H1 (cell line): Measurements from ENCODE around the gene NAV2. TPM values are rescaled to one million over a fixed set of nuclear protein-coding genes. Genes with fewer than 3 reads are reported as not detected.

Source experiments
- CTCF ChIA-PET: fragments of 300-600 bp; sonication (Branson Sonifier 250); formaldehyde crosslinking; loops from one replicate; lab custom pipeline; 2021; ENCODE audit not compliant: partially characterized antibody; lab: Charles Lee
- POLR2A ChIA-PET: fragments of 300-600 bp; sonication (Branson Sonifier 250); formaldehyde crosslinking; loops from one replicate; lab custom pipeline; 2021; ENCODE audit warnings: inconsistent platforms; ENCODE audit not compliant: partially characterized antibody; lab: Charles Lee
- DNase-seq, 2 experiments: peaks; one replicate each; pipeline versions ENCODE4 v3.0.0 to v3.0.0-alpha.2; 2010 to 2022; ENCODE audit warnings: low spot score in 2 of 2, low read depth in 1 of 2, mixed read lengths in 1 of 2
- FAIRE-seq: peaks from 2 replicates; lab custom pipeline; 2011; peaks lifted over from hg19 to GRCh38; lab: Jason Lieb, UNC
- H2AFZ ChIP-seq: 2 replicates; pipeline ENCODE4 v1.8.1; 2012; ENCODE audit warnings: low read length, inconsistent platforms
- H2AK5ac ChIP-seq: 2 replicates; pipeline ENCODE4 v1.6.1; 2013; ENCODE audit warnings: low read depth, low read length
- H2BK120ac ChIP-seq: replicated peaks from 2 replicates; pipeline ENCODE3; 2013; ENCODE audit warnings: low read depth, low read length, inconsistent platforms
- H2BK12ac ChIP-seq: 2 replicates; pipeline ENCODE4 v1.6.1; 2013; ENCODE audit warnings: low read depth, low read length
- H2BK15ac ChIP-seq: 2 replicates; pipeline ENCODE4 v1.6.1; 2013; ENCODE audit warnings: low read length
- H2BK20ac ChIP-seq: 2 replicates; pipeline ENCODE4 v1.6.1; 2013; ENCODE audit warnings: low read length
- H2BK5ac ChIP-seq: 2 replicates; pipeline ENCODE4 v1.6.1; 2013; ENCODE audit warnings: low read depth, low read length
- H3K14ac ChIP-seq: 2 replicates; pipeline ENCODE4 v1.6.1; 2013; ENCODE audit warnings: inconsistent platforms; ENCODE audit not compliant: insufficient read length
- H3K18ac ChIP-seq: 2 replicates; pipeline ENCODE4 v1.6.1; 2013; ENCODE audit warnings: low read length; ENCODE audit errors: extremely low read depth
- H3K23ac ChIP-seq: 2 replicates; pipeline ENCODE4 v1.6.1; 2013; ENCODE audit warnings: inconsistent platforms; ENCODE audit not compliant: insufficient read length
- H3K23me2 ChIP-seq: 2 replicates; pipeline ENCODE4 v1.6.1; 2013; ENCODE audit warnings: low read depth, low read length
- H3K27ac ChIP-seq: 2 replicates; pipeline ENCODE4 v1.6.1; 2011; ENCODE audit warnings: low read depth, low read length, inconsistent platforms
- H3K27me3 ChIP-seq, 4 experiments: replicated peaks in 1 of 4; 1 replicate in 1 of 4; 2 replicates in 3 of 4; pipeline versions ENCODE4 v1.6.1 to v1.8.1; 2011 to 2013; ENCODE audit warnings: low read length in 3 of 4, mild to moderate bottlenecking in 3 of 4, inconsistent platforms in 2 of 4, mixed read lengths in 2 of 4, moderate library complexity in 1 of 4; ENCODE audit not compliant: control insufficient read depth in 3 of 4, insufficient read depth in 3 of 4; ENCODE audit errors: extremely low read depth in 1 of 4
- H3K36me3 ChIP-seq, 4 experiments: 2 replicates each; pipeline versions ENCODE4 v1.6.1 to v1.8.1; 2011 to 2013; ENCODE audit warnings: mild to moderate bottlenecking in 4 of 4, low read length in 3 of 4, moderate library complexity in 2 of 4, control low read depth in 1 of 4, inconsistent platforms in 1 of 4; ENCODE audit not compliant: insufficient read depth in 4 of 4, control insufficient read depth in 2 of 4
- H3K4ac ChIP-seq: replicated peaks from 2 replicates; pipeline ENCODE3; 2013; ENCODE audit warnings: low read length, low read depth, mixed read lengths, inconsistent platforms; ENCODE audit not compliant: insufficient read length
- H3K4me1 ChIP-seq, 4 experiments: replicated peaks in 1 of 4; 1 replicate in 1 of 4; 2 replicates in 3 of 4; pipeline versions ENCODE4 v1.6.1 to v1.8.1; 2011 to 2013; ENCODE audit warnings: low read length in 3 of 4, inconsistent platforms in 2 of 4, mixed read lengths in 1 of 4; ENCODE audit not compliant: insufficient read depth in 4 of 4, control insufficient read depth in 3 of 4
- H3K4me2 ChIP-seq, 2 experiments: 2 replicates each; pipeline versions ENCODE4 v1.6.1 to v1.8.1; 2011 to 2013; ENCODE audit warnings: low read depth in 2 of 2, low read length in 2 of 2, control low read depth in 1 of 2, inconsistent platforms in 1 of 2, mild to moderate bottlenecking in 1 of 2; ENCODE audit not compliant: insufficient read depth in 1 of 2
- H3K4me3 ChIP-seq, 4 experiments: fragments of 200-600, 300-600 bp in 1 of 4; sonication (generic), shearing (Covaris generic), sonication (Bioruptor Twin) in 1 of 4; 2 replicates each; pipeline versions ENCODE4 v1.5.1 to v1.8.1; 2011 to 2016; ENCODE audit warnings: low read length in 4 of 4, low read depth in 3 of 4, control low read depth in 2 of 4, inconsistent platforms in 2 of 4, mild to moderate bottlenecking in 2 of 4, mixed read lengths in 1 of 4, moderate library complexity in 1 of 4; ENCODE audit not compliant: insufficient read depth in 2 of 4; ENCODE audit errors: extremely low read depth in 1 of 4
- H3K56ac ChIP-seq: replicated peaks from 2 replicates; pipeline ENCODE3; 2013; ENCODE audit warnings: low read depth, mild to moderate bottlenecking, mixed read lengths, low read length, inconsistent platforms; ENCODE audit not compliant: insufficient read length
- H3K79me1 ChIP-seq: 2 replicates; pipeline ENCODE4 v1.6.1; 2013; ENCODE audit warnings: low read depth, low read length, control low read depth
- H3K79me2 ChIP-seq, 2 experiments: 2 replicates each; pipeline versions ENCODE4 v1.6.1 to v1.8.1; 2012 to 2013; ENCODE audit warnings: low read length in 2 of 2, mild to moderate bottlenecking in 2 of 2, inconsistent platforms in 1 of 2; ENCODE audit not compliant: insufficient read depth in 2 of 2, control insufficient read depth in 1 of 2
- H3K9ac ChIP-seq, 4 experiments: replicated peaks in 1 of 4; 1 replicate in 1 of 4; 2 replicates in 3 of 4; pipeline versions ENCODE4 v1.6.1 to v1.8.1; 2011 to 2013; ENCODE audit warnings: low read depth in 3 of 4, low read length in 3 of 4, control low read depth in 2 of 4, mild to moderate bottlenecking in 2 of 4, moderate library complexity in 2 of 4, inconsistent platforms in 1 of 4; ENCODE audit errors: extremely low read depth in 1 of 4
- H3K9me3 ChIP-seq, 2 experiments: 2 replicates each; pipeline versions ENCODE4 v1.6.1 to v1.8.1; 2012 to 2013; ENCODE audit warnings: mild to moderate bottlenecking in 2 of 2, moderate library complexity in 2 of 2, control low read depth in 1 of 2, inconsistent platforms in 1 of 2, low read depth in 1 of 2, low read length in 1 of 2, mixed read lengths in 1 of 2; ENCODE audit not compliant: insufficient read depth in 2 of 2
- H4K20me1 ChIP-seq, 2 experiments: replicated peaks in 1 of 2; 2 replicates each; pipeline versions ENCODE3 to v1.8.1; 2011 to 2013; ENCODE audit warnings: inconsistent platforms in 2 of 2, low read length in 2 of 2, mild to moderate bottlenecking in 1 of 2; ENCODE audit not compliant: insufficient read depth in 2 of 2, control insufficient read depth in 1 of 2
- H4K5ac ChIP-seq: 2 replicates; pipeline ENCODE4 v1.6.1; 2013; ENCODE audit warnings: low read length, low read depth, mixed read lengths, inconsistent platforms; ENCODE audit not compliant: insufficient read length
- H4K8ac ChIP-seq: 2 replicates; pipeline ENCODE4 v1.8.0; 2013; ENCODE audit warnings: mild to moderate bottlenecking, moderate library complexity, low read length, inconsistent platforms; ENCODE audit not compliant: insufficient read depth; ENCODE audit errors: extremely low read depth
- H4K91ac ChIP-seq: replicated peaks from 2 replicates; pipeline ENCODE3; 2013; ENCODE audit warnings: low read length, mixed read lengths, inconsistent platforms; ENCODE audit not compliant: insufficient read length
- CBX8 ChIP-seq: fragments of 300-800, 300-1000 bp; sonication (generic); IDR thresholded peaks from 2 replicates; pipeline ENCODE4 v1.7.1; 2016; ENCODE audit warnings: low read depth, low read length, borderline replicate concordance
- CREB1 ChIP-seq: IDR thresholded peaks from 2 replicates; pipeline ENCODE4 v1.6.1; 2012; ENCODE audit warnings: inconsistent platforms
- EZH2 ChIP-seq: fragments of 200-600 bp; sonication (generic); IDR thresholded peaks from 2 replicates; pipeline ENCODE4 v1.7.1; 2012; ENCODE audit warnings: low read depth, mild to moderate bottlenecking, moderate library complexity, low read length, inconsistent platforms; ENCODE audit not compliant: severe bottlenecking
- GTF2F1 ChIP-seq: IDR thresholded peaks from 2 replicates; pipeline ENCODE4 v1.6.1; 2012; ENCODE audit warnings: low read depth, low read length, improper control_type of control experiment, borderline replicate concordance
- KDM5A ChIP-seq: fragments of 200-600 bp; IDR thresholded peaks from 2 replicates; pipeline ENCODE4 v1.7.1; 2012; ENCODE audit warnings: mild to moderate bottlenecking, low read length, inconsistent platforms, mixed read lengths
- MAX ChIP-seq: IDR thresholded peaks from 2 replicates; pipeline ENCODE4 v1.6.1; 2012; ENCODE audit warnings: inconsistent platforms
- NANOG ChIP-seq: IDR thresholded peaks from 2 replicates; pipeline ENCODE4 v1.6.1; 2011; ENCODE audit warnings: low read length, low read depth, mild to moderate bottlenecking, inconsistent platforms; ENCODE audit not compliant: insufficient read depth, poor library complexity, severe bottlenecking
- POLR2AphosphoS5 ChIP-seq: IDR thresholded peaks from 2 replicates; pipeline ENCODE4 v1.6.1; 2011; ENCODE audit warnings: low read depth, low read length
- RFX5 ChIP-seq: IDR thresholded peaks from 2 replicates; pipeline ENCODE4 v1.6.1; 2011; ENCODE audit warnings: low read depth, low read length, improper control_type of control experiment, borderline replicate concordance
- SAP30 ChIP-seq: fragments of 300-600 bp; sonication (generic); IDR thresholded peaks from 2 replicates; pipeline ENCODE4 v1.7.1; 2012; ENCODE audit warnings: low read length, moderate library complexity, mild to moderate bottlenecking, inconsistent platforms; ENCODE audit not compliant: insufficient read depth, insufficient replicate concordance
- SRF ChIP-seq: IDR thresholded peaks from 2 replicates; pipeline ENCODE4 v1.6.1; 2011; ENCODE audit warnings: mild to moderate bottlenecking, low read depth, low read length, moderate library complexity
- TAF1 ChIP-seq: IDR thresholded peaks from 2 replicates; pipeline ENCODE4 v1.6.1; 2011; ENCODE audit warnings: mild to moderate bottlenecking, low read depth, low read length
- TAF7 ChIP-seq: optimal IDR thresholded peaks from 2 replicates; pipeline ENCODE3; 2011; ENCODE audit warnings: low read depth, mild to moderate bottlenecking, inconsistent platforms, low read length, moderate library complexity, borderline replicate concordance
- TCF12 ChIP-seq: IDR thresholded peaks from 2 replicates; pipeline ENCODE4 v1.6.1; 2011; ENCODE audit warnings: low read depth, mild to moderate bottlenecking, low read length
- WGBS, 2 experiments: shearing (Covaris generic) in 1 of 2; methylation state at CpG; one replicate each; pipeline versions ENCODE4 v1.1.6 to v1.1.7; 2013 to 2015; ENCODE audit warnings: low lambda C conversion rate in 2 of 2, mixed read lengths in 2 of 2, inconsistent platforms in 1 of 2, low coverage in 1 of 2, missing lambda C conversion rate in 1 of 2; ENCODE audit not compliant: insufficient replicate concordance in 2 of 2, insufficient coverage in 1 of 2, insufficient read length in 1 of 2; ENCODE audit errors: extremely low coverage in 1 of 2, missing lambda C conversion rate in 1 of 2; 5-methylcytosine and 5-hydroxymethylcytosine counted together
- polyA plus RNA-seq, 7 experiments: library from polyadenylated mRNA; depleted of rRNA in 3 of 7; stranded (reverse) in 5 of 7; unstranded in 2 of 7; fragments of >200 nt in 5 of 7; fragments of 200-250 nt in 2 of 7; gene quantifications; 1 replicate in 5 of 7; 2 replicates in 1 of 7; 4 replicates in 1 of 7; pipeline versions ENCODE4 v1.2.1 to v1.2.3, GENCODE V29; 2011 to 2013; ENCODE audit warnings: missing spikeins in 2 of 7, mixed read lengths in 2 of 7
- total RNA-seq: library from RNA; stranded (reverse); fragmentation: NEBNext Ultra II Directional; extraction: Animal tissue kit (Norgen Biotek cat#: 25700); gene quantifications from 2 replicates; pipeline ENCODE4 v1.2.1, GENCODE V29; 2021

Gene NAV2
- total and polyA plus RNA-seq, 2 of the 8 experiments (the other 6 are each of a cell fraction or from before 2014, with no cell fraction given), result 35.6 to 73.6 TPM

- Histone ChIP-seq H3K4me3 (no peak overlapping the region), H3K4me2 (no peak overlapping the region), H3K9ac (no peak overlapping the region), H2BK5ac (no peak overlapping the region), H3K4ac (no peak overlapping the region), H3K56ac (no peak overlapping the region), H3K27ac (peak overlapping the region; percentile 47; the same call in 1 of the 2 replicates), H4K5ac (no peak overlapping the region), H3K23me2 (no peaks in the 10 kb centered on the region), H4K8ac (no peak overlapping the region), H2BK120ac (no peak overlapping the region), H3K79me1 (peaks cover 5% of the 10 kb centered on the region; the same call in 1 of the 2 replicates), H4K20me1 (peaks cover 0 to 1% of the 10 kb centered on the region in 2 experiments), H3K14ac (no peak overlapping the region), H2AK5ac (no peak overlapping the region), H2BK12ac (peak overlapping the region; percentile 18; the same call in 1 of the 2 replicates), H3K36me3 (peaks cover 14 to 50% (median 34%) of the 10 kb centered on the region in 4 experiments), H3K18ac (no peak overlapping the region), H3K27me3 (no peaks in the 10 kb centered on the region), H3K23ac (no peak overlapping the region), H3K79me2 (peaks cover 0 to 54% of the 10 kb centered on the region in 2 experiments; a peak in 3 of 4 replicates), H4K91ac (no peak overlapping the region), H2AFZ (no peak overlapping the region), H3K4me1 (peaks cover 2 to 27% (median 20%) of the 10 kb centered on the region in 4 experiments; a peak in 6 of 7 replicates), H3K9me3 (peaks cover 0 to 6% of the 10 kb centered on the region in 2 experiments; a peak in 2 of 4 replicates), H2BK20ac (no peak overlapping the region), H2BK15ac (no peak overlapping the region)
- POLR2A ChIA-PET, result interaction anchor here (1.1 kb wide), 1 partner anchor 12 kb away, joined by 4 read pairs; no protein-coding TSS in a partner anchor
- DNase-seq, result no peak
- CTCF ChIA-PET, result interaction anchor here (1.2 to 2.3 kb wide), 3 partner anchors 11 to 106 kb away, joined by 4 to 6 read pairs (median 4); no protein-coding TSS in a partner anchor
- no peak for FAIRE-seq
- 88% methylated on average over 3 of the region's 3 CpGs; no CpG with 5 or more reads in 1 of the 2 experiments for WGBS, 2 experiments
- no peak for TF ChIP-seq TAF1
- no peak for TF ChIP-seq KDM5A
- TF ChIP-seq TCF12, result no peak
- TF ChIP-seq TAF7, result no peak
- TF ChIP-seq GTF2F1, result no peak
- no peak for TF ChIP-seq SRF
- no peak for TF ChIP-seq RFX5
- no peak for TF ChIP-seq POLR2AphosphoS5
- TF ChIP-seq SAP30, result no peak
- no peak for TF ChIP-seq EZH2
- no peak for TF ChIP-seq MAX
- TF ChIP-seq CBX8, result no peak
- no peak for TF ChIP-seq CREB1
- TF ChIP-seq NANOG, result no peak
These were observed 120.3 kb downstream of the NAV2 start for GRCh38 chr11:19832901-19833300.
